Right ventricle myocardium inferior (tissue), 1 donor: ENCODE results near the gene GMIP. TPM values are rescaled to one million over a fixed set of nuclear protein-coding genes. Genes with fewer than 3 reads are reported as not detected.
A peak's percentile ranks its signal among the peaks of the same experiment; 100 is the strongest.

ENCODE experiments used
- ATAC-seq: fragments of 200-7000 bp; cut with Tn5 transposase; one replicate; pipeline ENCODE4 v1.9.1; 2020; ENCODE audit warnings: mild to moderate bottlenecking, moderate library complexity
- DNase-seq: peaks from one replicate; pipeline ENCODE4 v3.0.0; 2021; ENCODE audit errors: missing footprints
- intact Hi-C: fragments of 100-400 bp; cut with DNase I; formaldehyde crosslinking; loops from one replicate; pipeline ENCODE4 v1.11.0; 2022
- total RNA-seq: library from RNA; stranded (reverse); fragmentation: NEBNext Ultra II Directional; extraction: Animal tissue kit (Norgen Biotek cat#: 25700); gene quantifications from one replicate; pipeline ENCODE4 v1.2.1, GENCODE V29; 2021
- donor health status: DM: no; HTN: yes; CAD: no; lungs with severe emphysema.

Gene GMIP
- total RNA-seq, 1 donor from 2014 or later, result 4.5 TPM

GRCh38 chr19:19644054-19644388, 564 bp upstream of the GMIP start:
- DNase-seq, result no peak
- no peak for ATAC-seq
- intact Hi-C loops, result no loop called here

- intact Hi-C loops, result loop anchor here (2.0 kb wide), 1 partner anchor 110 kb away; no protein-coding TSS in a partner anchor
- ATAC-seq, result no peak
- DNase-seq, result no peak
Measured at GRCh38 chr19:19642506-19643157, 825 bp downstream of the GMIP start.

- intact Hi-C loops, result no loop called here
- DNase-seq, result no peak
- ATAC-seq, result no peak
Measured at GRCh38 chr19:19637523-19638251, 5.8 kb downstream of the GMIP start.

GRCh38 chr19:19637186-19637522, 6.3 kb downstream of the GMIP start:
- intact Hi-C loops, result no loop called here
- ATAC-seq (no peak), DNase-seq (no peak)

GRCh38 chr19:19636573-19637185, 6.8 kb downstream of the GMIP start:
- intact Hi-C loops, result no loop called here
- DNase-seq, result no peak
- no peak for ATAC-seq

- ATAC-seq, result no peak
- DNase-seq, result no peak
- intact Hi-C loops, result no loop called here
Measured at GRCh38 chr19:19635313-19635702, 8.1 kb downstream of the GMIP start.

- DNase-seq (no peak), ATAC-seq (no peak)
- intact Hi-C loops, result no loop called here
Measured at GRCh38 chr19:19634516-19635312, 8.7 kb downstream of the GMIP start.

GRCh38 chr19:19633711-19634515, 9.5 kb downstream of the GMIP start:
- no peak for ATAC-seq
- DNase-seq, result no peak
- intact Hi-C loops, result no loop called here

GRCh38 chr19:19632661-19633060, 10.8 kb downstream of the GMIP start:
- ATAC-seq, result no peak
- intact Hi-C loops, result no loop called here
- DNase-seq, result no peak

- ATAC-seq (no peak), DNase-seq (no peak)
- intact Hi-C loops, result no loop called here
Measured at GRCh38 chr19:19631346-19631745, 12.1 kb downstream of the GMIP start.

GRCh38 chr19:19630426-19630825, 13.0 kb downstream of the GMIP start:
- DNase-seq, result no peak
- no peak for ATAC-seq
- intact Hi-C loops, result no loop called here

- DNase-seq, result no peak
- intact Hi-C loops, result no loop called here
Measured at GRCh38 chr19:19630062-19630414, 13.4 kb downstream of the GMIP start.

GRCh38 chr19:19628501-19629134, 14.8 kb downstream of the GMIP start:
- peak; percentile 34 for ATAC-seq
- intact Hi-C loops, result no loop called here
- no peak for DNase-seq

More at GRCh38 chr19:19630062-19630414, 13.4 kb downstream of the GMIP start:
- ATAC-seq, result no peak

GRCh38 chr19:19627621-19628500, 15.6 kb downstream of the GMIP start, which contains the start of gene LPAR2:
Gene LPAR2 (minus strand): TSS chr19:19628220. CDS start chr19:19627275, 945 bp downstream.
- ATAC-seq (peak; percentile 56), DNase-seq (no peak)
- intact Hi-C loops, result no loop called here

- intact Hi-C loops, result no loop called here
- no peak for ATAC-seq
- no peak for DNase-seq
Measured at GRCh38 chr19:19626516-19627472, 16.7 kb downstream of the GMIP start.

GRCh38 chr19:19624032-19624570, 19.4 kb downstream of the GMIP start:
- intact Hi-C loops, result no loop called here
- ATAC-seq (no peak), DNase-seq (no peak)
